ENCODE measurements around the gene MRPS15.

Gene MRPS15

DNA sequence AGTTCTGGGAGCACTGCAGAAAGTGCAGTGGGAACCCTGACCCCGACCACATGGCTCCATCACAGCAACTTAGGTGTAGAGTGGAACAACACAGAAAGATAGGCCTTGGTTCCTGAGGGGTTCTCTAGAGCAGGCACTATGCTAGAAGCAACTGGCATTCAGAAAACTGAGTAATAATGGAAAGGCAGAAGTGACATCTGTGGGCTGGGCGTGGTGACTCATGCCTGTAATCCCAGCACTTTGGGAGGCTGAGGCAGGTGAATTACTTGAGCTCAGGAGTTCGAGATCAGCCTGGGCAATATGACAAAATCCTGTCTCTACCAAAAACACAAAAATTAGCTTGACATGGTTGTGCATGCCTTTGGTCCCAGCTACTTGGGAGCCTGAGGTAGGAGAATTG lies 5.3 kb downstream of the MRPS15 start:
- no peak for DNase-seq (ENCODE audit: low spot score)
- TF ChIP-seq, protein P1, sequence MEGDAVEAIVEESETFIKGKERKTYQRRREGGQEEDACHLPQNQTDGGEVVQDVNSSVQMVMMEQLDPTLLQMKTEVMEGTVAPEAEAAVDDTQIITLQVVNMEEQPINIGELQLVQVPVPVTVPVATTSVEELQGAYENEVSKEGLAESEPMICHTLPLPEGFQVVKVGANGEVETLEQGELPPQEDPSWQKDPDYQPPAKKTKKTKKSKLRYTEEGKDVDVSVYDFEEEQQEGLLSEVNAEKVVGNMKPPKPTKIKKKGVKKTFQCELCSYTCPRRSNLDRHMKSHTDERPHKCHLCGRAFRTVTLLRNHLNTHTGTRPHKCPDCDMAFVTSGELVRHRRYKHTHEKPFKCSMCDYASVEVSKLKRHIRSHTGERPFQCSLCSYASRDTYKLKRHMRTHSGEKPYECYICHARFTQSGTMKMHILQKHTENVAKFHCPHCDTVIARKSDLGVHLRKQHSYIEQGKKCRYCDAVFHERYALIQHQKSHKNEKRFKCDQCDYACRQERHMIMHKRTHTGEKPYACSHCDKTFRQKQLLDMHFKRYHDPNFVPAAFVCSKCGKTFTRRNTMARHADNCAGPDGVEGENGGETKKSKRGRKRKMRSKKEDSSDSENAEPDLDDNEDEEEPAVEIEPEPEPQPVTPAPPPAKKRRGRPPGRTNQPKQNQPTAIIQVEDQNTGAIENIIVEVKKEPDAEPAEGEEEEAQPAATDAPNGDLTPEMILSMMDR (IDR thresholded peaks at IDR 0.05; ENCODE audit: borderline replicate concordance, control extremely low read depth, extremely low read depth, insufficient read depth, missing control alignments) = no peak
- in situ Hi-C loops (cut with MboI; ENCODE audit: low sequenced_read_pairs, unreplicated experiment) = no loop called here

DNA sequence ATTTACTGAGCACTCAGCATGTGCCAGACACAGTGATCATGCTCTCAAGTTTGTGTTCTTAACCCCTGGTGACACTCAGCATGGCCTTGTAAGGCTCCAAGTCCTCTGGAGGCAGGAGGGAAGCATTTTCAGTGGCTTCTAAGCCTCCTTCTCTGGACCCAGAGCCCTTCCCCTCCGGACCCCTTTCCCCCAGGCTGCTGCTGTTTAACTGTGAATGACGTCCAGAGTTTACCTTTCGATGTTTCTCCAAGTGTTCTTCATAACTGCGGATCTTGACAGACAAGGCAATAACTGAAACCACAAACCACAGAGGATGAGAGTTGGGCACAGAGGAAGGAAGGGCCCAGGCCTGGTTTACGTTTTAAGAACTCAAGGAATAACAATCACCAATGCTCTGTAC lies 6.5 kb downstream of the MRPS15 start:
- no peak for DNase-seq (ENCODE audit: low spot score)
- TF ChIP-seq, protein P1 (IDR thresholded peaks at IDR 0.05; ENCODE audit: borderline replicate concordance, control extremely low read depth, extremely low read depth, insufficient read depth, missing control alignments) = no peak
- in situ Hi-C loops (cut with MboI; ENCODE audit: low sequenced_read_pairs, unreplicated experiment) = no loop called here

DNA sequence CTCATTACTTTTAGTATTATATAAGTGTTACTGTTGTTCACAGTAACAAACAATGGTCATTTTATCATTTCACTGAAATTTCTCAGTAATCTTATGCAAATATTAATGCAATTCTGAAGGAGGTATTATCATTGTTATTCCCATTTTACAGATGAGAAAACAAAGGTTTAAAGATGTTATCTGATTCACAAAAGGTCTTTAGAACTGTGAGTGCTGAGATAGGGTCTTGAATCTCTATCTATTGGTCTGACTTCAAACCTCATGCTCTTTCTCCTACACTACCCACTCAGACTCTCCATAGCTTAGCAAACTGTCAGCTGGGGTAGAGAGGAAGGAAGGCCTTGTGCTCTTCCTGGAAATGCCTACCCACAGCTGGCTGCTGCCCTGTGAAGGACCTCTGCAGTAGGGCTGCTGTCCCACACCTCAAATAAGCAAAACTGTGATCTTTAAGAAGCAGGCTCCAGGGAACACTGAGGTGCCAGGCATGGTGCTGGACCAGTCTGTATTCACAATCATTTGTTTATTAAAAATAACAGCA lies 7.7 kb downstream of the MRPS15 start:
- in situ Hi-C loops (cut with MboI; ENCODE audit: low sequenced_read_pairs, unreplicated experiment) = no loop called here
- DNase-seq (ENCODE audit: low spot score) = no peak
- TF ChIP-seq, protein P1 (IDR thresholded peaks at IDR 0.05; ENCODE audit: borderline replicate concordance, control extremely low read depth, extremely low read depth, insufficient read depth, missing control alignments) = no peak

DNA sequence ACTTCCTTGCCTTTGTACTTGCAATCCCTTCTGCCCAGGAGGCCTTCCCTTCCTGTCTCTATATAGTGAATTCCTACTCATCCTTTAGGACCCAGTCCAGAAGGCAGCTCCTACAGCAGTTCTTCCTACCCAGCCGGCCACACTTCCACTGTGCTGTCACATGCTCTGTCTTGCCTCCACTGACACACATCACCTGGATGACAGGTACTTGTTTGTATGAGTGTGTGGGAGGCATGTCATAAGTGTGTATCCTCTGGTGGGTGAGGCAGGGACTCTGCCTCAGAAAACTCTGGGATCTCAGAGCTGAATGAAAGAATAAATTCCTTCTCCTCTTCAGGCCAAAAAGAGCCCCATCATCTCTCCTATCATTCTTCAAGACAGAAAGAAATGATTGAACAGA lies 8.8 kb downstream of the MRPS15 start:
- in situ Hi-C loops (cut with MboI; ENCODE audit: low sequenced_read_pairs, unreplicated experiment) = no loop called here
- DNase-seq (ENCODE audit: low spot score) = no peak
- TF ChIP-seq, protein P1 (IDR thresholded peaks at IDR 0.05; ENCODE audit: borderline replicate concordance, control extremely low read depth, extremely low read depth, insufficient read depth, missing control alignments) = no peak

DNA sequence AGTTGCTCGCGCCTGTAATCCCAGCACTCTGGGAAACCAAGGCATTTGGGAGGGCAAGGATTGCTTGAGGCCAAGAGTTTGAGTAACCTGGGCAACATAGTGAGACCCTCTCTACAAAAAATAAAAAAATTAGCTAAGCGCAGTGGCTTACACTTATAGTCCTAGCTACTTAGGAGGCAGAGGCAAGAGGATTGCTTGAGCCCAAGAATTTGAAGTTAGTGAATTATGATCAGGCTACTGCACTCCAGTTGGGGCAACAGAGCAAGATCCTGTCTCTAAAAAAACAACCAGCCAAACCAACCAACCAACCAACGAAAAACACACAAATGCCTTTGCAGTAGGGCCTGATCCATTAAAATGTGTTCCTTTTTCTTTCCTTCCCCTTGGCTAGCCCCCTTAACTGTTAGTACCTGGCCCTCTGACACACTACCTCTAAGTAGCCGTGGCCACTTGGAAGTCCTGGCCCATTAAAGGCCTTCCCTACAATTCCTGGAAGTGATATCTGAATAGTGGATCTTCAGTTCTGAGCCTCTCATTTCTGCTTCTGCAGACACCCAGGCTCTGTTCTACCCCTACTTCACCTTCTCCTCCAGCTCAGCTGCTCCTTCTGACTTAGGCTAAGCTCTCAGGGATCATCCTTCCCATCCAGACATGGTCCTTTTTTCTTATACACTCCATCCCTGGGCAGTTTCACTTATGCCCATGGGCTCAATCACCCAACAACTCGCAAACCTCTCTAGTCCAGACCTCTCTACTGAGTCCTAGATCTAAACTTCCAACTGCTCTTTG lies 10.4 kb downstream of the MRPS15 start:
- TF ChIP-seq, protein P1 (IDR thresholded peaks at IDR 0.05; ENCODE audit: borderline replicate concordance, control extremely low read depth, extremely low read depth, insufficient read depth, missing control alignments) = no peak
- in situ Hi-C loops (cut with MboI; ENCODE audit: low sequenced_read_pairs, unreplicated experiment) = no loop called here
- DNase-seq (ENCODE audit: low spot score) = no peak

DNA sequence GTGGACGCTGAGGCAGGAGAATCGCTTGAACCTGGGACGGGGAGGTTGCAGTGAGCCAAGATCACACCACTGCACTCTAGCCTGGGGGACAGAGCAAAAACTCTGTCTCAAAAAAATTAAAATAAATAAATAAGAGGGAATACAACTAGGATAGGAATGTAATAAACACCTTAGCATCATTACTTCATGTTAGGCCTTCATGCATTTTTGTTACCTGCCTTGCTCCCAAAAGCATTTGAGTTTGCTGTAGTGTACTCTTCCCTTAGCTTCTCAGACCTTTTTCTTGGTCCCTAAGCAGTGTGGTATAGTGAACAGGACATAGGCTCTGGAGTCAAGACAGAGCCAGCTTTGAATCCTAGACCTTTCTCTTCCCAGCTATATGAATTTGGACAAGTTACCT lies 11.1 kb downstream of the MRPS15 start:
- in situ Hi-C loops (cut with MboI; ENCODE audit: low sequenced_read_pairs, unreplicated experiment) = no loop called here
- TF ChIP-seq, protein P1 (IDR thresholded peaks at IDR 0.05; ENCODE audit: borderline replicate concordance, control extremely low read depth, extremely low read depth, insufficient read depth, missing control alignments) = no peak
- DNase-seq (ENCODE audit: low spot score) = no peak
